ENCODE data around the gene CUL2.

DNA sequence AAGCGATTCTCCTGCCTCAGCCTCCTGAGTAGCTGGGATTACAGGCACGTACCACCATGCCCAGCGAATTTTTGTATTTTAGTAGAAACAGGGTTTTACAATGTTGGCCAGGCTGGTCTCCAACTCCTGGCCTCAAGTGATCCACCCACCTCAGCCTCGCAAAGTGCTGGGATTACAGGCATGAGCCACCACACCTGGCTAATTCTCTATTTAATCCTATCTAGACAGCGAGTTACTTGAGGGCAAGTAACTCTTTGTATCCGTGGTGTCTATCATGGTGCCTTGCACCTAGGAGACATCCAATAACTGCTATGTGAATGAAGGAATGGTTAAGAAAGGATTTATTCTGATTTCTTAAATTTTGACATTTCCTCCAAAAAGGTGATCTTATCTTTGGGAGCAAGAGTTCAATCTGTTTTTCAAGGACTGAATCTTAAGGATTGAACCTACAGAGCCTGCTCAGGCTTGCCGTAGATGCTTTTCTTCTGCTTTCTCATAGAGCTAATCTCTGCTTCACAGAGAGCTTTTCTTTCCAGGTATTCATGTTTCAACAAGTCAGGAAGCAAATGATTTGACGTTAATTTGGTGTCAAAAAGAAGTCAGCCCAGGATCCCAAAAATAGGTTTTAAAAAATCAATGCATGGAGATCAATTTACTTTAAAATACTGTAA lies 101.6 kb downstream of the CUL2 start:
- TF ChIP-seq SMC3 (IDR thresholded peaks at IDR 0.05; ENCODE audit: low read depth, low read length) (no peak), YY1 (IDR thresholded peaks at IDR 0.05; ENCODE audit: low read depth) (no peak)
- TF ChIP-seq, protein P1, sequence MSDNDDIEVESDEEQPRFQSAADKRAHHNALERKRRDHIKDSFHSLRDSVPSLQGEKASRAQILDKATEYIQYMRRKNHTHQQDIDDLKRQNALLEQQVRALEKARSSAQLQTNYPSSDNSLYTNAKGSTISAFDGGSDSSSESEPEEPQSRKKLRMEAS (IDR thresholded peaks at IDR 0.05; ENCODE audit: low read depth): no peak
- TF ChIP-seq, protein P2, sequence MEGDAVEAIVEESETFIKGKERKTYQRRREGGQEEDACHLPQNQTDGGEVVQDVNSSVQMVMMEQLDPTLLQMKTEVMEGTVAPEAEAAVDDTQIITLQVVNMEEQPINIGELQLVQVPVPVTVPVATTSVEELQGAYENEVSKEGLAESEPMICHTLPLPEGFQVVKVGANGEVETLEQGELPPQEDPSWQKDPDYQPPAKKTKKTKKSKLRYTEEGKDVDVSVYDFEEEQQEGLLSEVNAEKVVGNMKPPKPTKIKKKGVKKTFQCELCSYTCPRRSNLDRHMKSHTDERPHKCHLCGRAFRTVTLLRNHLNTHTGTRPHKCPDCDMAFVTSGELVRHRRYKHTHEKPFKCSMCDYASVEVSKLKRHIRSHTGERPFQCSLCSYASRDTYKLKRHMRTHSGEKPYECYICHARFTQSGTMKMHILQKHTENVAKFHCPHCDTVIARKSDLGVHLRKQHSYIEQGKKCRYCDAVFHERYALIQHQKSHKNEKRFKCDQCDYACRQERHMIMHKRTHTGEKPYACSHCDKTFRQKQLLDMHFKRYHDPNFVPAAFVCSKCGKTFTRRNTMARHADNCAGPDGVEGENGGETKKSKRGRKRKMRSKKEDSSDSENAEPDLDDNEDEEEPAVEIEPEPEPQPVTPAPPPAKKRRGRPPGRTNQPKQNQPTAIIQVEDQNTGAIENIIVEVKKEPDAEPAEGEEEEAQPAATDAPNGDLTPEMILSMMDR (IDR thresholded peaks at IDR 0.05): no peak

Data from SK-N-SH (cell line).